Suppressor macrophage (primary cell): ENCODE measurements around the gene ADAT3.
A peak's percentile ranks its signal among the peaks of the same experiment; 100 is the strongest.

Experiments
- DNase-seq, 4 experiments: peaks; one replicate each; pipeline ENCODE4 v3.0.0-alpha.2; 2020 to 2022
- total RNA-seq, 17 experiments: gene quantifications; one replicate each; lab custom pipeline; 2026; ENCODE audit warnings: mixed read lengths in 6 of 17, inconsistent platforms in 3 of 17; lab: John Stamatoyannopoulos, UW

The ADAT3 gene
- total RNA-seq = 0.17 to 4.8 (median 1.5) reads per million in 17 experiments

DNA sequence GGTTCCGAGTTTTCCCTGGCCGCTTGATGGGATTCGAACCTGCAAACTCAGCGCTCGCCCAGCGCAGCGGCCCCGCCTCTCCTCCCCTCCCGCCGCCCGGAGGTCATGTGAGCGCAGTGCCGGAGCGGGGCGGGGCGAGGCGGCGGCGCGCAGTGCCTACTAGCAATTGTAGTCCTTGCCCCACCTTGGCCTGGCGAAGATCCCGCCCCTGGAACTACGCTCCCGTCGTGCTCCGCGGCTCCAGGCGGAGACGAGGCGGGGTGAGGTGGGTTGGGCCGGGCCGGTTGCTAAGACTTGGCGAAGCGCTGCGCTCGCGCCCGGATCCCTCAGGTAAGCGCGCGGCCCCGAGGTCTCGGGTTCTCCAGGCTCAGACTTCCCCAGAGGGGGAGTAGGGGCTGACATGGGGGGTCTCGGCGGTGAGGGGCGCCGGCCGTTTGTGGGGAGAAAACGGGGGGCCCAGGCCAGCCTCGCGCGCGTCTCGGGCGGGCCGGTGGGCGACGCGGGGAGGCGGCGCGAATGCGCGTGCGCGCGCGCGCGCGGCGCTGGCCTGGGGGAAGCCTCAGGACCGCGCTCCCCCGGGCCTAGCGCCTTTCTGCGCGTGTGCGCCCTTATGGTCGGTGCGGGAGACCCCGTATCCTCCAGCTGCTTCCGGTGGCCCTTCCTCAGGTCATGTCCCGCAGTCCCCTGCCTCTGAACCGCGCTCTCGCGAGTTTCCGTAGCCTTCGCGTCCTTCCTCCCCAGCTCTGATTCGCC, at the start of gene ADAT3, which contains the start of gene SCAMP4:
TSS of gene ADAT3 (plus strand) at position 290 of the 753 bp plus-strand sequence. CDS start 6,649 bp downstream, outside the sequence.
TSS of gene SCAMP4 (plus strand) at position 290 of the 753 bp plus-strand sequence. CDS start 9,621 bp downstream, outside the sequence.
- peak; percentile 97 to 100 (median 99) for DNase-seq

DNA sequence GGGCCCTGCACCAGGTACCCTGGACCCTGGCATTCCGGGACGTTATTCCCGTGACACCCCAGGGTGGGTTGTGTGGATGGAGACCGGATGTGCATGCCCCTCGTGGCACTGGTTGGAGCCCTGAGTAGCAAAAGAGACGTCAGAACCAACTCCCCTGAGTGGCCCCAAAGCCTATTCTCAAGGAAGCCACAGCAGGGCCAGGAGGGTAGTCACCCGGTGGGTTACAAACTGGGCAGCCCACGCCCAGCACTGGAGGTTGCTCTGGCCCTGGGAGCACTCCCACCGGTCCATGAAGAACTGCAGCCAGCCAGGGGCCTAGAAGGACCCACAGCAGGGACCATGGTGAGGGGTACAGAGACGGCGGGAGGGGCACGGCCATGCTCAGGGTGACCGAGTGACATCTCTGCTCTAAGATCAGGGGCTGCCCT, 49.4 kb upstream of the ADAT3 start:
- DNase-seq = peak; percentile 51 to 77 (median 71)

DNA sequence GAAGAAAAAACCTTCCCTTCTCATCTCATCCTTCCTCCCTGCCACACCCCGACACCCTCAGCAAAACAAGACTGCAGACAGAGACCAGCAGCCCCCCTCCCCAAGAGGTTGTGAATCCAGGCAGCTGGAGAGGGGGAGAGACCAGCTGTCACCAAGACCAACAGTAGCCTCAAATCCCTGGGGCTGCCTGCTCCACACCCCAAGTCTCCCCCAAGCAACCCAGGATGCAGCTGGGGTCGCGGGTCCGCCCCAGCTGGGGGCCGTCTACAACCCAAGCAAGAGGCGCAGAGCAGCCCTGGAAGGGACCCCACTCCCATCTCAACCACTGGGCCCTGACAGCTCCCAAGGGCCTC, 48.9 kb upstream of the ADAT3 start:
- peak in 1 of 4 experiments; percentile 32 for DNase-seq

DNA sequence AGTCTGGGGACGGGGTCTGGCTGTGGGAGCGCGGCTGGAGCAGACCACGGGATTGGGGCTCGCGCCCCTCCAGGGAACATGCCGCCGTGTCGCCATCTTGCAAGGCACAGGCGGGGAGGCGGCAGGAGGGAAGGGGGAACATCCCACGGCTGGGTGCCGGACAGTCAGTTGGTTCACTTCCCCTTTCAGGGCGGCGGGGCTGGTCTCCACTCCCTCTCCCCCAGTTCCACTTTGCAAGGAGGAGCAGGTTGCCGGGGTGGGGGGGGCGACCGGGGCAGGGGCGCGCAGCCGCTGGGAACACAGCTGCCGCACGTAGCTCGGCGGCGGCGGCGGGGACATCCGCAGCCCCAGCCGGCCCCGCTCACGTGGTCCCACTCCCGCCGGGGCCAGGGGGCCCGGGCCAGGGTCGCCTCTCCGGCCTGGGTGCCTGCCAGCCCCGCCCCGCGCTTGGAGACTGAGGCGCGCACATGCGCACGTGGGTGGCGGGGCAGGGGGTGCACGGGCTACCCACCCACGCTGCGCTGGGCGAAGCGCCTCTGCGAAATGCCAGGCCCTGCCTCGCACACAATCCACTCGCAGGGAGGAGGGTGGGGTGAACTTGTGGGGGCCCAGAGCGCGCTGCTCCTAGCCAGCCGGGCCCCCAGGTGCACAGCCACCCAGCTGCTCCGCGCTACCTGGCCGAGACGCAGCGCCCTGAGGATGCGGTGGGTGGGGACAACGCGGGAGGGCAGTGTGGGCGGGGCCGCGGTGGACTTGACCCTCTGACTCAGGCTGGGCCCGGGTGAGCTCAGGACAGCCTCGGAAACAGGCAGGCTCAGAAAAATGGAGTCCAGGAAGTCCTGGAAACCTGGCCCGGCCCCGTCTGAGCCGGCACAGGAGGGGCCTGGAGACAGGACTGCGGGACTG, 48.2 kb upstream of the ADAT3 start:
- peak; percentile 92 to 96 (median 96) for DNase-seq

DNA sequence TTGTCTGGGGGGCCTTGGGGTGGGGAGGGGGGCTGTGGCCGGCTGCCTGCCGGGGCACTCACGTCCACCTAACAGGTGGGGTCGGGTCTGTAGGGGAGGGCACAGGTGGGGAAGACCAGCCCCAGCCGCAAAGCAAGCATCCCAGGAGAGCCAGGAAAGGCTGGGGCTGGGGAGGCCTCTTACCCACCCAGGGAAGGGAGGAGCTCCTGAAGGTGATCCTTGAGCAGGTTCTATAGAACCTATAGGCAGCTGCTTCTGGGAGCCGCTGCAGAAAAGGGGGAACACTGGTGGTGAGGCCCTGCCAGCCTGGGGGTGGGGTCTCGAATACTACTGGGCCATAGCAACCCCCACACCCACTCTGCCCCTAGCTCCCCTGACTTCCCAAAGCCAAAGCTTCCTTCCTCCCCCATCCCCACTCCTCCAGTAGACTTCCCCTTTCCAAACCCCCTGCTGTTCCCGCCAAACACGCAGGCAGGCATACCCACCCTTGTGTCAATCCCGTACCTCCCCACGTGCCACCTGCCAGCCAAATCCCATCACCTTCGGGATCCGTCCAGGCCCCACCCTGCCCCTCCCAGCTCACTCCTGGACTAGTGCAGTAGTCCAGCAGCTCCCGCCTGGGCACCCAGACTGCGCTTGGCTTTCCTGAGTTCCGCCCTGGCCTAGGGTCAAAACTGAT, 47.4 kb upstream of the ADAT3 start:
- peak; percentile 60 to 79 (median 75) for DNase-seq

DNA sequence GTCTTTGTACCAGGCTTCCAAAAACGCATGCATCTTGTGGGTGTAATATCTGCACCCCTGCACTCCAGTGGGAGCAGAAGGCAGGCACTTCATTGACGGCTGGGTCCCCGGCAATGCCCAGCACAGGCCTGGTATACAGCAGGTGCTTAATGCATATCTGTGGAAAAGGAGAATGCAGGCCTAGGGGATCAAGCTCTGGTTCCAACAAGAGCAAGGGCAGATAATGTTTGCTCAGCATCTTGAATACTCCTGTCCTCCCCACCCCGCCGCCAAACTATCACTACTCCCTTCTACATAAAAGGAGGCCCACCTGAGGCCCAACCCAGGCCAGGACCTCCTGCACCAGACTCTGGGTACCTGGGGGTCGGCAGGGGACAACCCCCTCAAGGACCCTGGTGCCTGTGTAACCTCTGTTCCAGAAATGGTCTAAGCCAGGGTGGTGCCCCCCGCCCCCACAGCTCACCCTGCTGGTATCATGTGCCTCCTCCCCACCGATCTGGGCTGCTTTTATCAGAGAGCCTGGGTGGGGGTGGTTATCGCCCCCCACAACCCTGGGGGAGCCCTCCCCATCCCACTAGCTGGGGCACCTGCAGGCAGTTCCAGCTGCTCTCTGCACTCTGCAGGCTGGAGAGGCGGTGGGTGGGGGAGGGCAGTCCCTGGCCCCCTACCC, 46.7 kb upstream of the ADAT3 start:
- DNase-seq = no peak

DNA sequence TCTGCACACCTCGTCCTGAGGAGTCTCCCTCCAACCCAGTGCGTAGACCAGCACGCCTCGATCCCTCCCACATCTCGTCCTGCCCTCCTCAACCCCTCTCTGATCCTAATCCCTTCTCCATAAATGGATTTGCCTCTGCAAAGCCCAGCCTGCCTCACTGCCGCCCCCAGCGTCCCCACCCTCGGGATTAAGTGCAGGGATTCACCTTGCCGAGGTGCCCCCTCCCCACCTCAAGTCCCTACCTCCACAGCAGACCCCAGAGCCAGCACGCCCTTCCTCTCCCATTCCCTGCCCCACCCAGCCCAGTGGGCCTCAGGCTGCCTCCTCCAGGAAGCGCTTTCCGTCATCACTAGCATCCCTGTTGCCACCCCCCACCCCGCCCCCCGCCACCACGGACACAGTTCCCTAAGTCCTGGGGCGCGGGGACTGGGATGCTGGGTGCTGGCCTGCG, 45.8 kb upstream of the ADAT3 start:
- no peak for DNase-seq

DNA sequence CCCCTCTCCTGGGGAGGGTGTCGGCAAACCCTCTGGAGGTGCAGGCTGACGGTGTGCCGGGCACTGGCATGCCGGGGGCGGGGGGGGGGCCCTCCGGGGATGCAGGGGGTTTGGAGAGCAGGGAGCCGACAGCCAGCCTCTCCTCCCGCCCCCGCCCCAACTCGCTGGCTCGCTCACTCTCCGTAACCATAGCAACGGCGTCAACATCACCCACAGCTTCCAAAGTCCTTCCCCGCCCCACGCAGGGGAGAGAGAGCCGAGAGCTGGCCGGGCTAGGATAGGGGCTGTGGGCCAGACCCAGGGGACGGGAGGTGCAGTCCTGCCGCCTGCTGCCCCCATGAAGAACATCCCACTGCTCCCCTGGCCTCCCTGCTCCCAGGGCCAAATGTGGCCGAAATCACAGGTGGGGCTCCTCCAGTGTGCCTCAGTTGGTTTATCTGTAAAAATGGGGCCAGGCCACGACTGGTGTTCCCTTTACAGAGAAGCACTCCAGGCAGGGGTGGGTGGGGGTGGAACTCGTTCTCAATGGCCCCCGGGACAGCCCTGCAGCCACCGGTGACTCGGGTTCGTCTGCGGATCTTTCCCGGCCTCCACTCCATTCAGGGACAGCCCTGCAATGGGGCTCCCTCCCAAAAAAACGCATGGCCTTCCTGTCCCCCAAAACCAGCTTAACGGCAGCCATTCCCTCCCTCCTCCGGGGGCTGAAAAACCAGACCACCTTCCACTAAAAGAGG, 45.0 kb upstream of the ADAT3 start:
- DNase-seq = peak; percentile 61 to 83 (median 79)

DNA sequence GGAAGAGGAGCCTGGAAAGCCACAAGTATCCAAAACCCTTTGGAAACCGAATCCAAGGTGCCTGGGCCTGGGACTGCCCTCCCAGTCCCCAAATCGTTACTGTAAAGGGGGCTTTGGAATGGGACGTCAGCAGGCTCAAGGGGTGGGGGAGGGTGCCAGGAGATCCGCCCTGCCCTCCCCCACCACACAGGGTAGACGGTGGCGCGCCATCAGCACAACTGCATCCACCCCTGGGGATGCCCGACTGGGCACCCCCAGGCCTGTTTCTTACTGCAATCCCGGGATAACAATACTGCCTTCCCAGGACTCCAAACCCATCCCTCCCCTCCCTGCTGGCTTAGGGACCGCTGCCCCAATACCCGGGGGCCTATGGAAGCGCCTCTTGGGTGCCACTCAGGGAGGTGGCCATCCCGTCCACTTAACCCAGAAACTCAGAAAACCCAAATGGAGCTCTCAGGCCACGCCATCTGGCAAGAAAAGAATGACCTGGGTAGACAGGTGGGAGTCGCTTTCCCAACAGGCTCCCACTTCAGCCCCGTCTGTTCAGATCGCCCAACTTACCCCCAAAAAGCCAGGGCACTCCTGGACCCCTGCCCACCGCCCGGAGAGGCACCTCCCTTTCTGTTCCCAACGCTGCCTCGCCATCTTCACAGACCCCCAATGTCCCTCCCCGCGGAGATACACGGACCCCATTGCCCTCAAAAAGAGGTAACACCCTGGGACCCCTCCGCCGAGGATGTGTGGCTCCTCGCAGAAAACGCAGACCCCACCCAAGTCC, 44.2 kb upstream of the ADAT3 start:
- DNase-seq = no peak

DNA sequence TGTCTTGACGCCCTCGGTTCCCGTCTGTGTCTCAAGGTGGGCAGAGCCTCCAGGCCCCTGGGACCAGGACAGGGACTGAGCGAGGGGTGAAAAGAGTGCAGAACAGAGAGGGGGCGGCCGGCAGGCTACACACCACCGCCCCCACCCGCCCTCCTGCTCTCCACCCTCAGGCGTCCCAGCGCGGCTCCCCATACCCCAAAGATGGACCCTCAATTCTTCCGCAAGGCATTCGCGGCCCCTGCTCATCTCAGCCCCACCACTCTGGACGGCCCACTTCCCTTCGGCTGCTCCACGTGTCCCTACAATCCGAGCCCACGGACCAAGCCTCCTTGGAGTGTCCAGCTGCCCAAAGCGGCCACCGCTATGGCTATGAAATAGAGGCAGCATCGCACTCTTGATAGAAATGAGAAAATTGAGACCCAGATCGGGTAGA, 43.6 kb upstream of the ADAT3 start:
- DNase-seq = peak in 3 of 4 experiments; percentile 35 to 52 (median 39)

DNA sequence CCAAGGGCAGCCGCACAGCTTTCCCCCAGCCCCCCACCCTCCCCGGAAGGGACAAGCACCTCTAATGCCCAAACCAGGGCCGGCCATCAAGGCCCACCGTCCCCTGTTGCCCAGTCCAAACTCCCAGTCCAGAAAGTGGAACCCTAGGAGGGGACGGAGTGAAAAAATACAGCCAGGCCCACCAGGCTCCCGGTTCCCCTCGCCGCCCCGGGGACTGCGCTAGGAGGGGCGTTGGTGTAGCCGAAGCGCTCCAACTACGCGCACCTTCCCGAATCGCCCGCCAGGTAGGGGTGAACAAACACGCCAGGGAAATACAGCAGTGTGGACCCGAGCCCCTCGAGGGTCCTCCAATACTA, 43.2 kb upstream of the ADAT3 start:
- DNase-seq = no peak

DNA sequence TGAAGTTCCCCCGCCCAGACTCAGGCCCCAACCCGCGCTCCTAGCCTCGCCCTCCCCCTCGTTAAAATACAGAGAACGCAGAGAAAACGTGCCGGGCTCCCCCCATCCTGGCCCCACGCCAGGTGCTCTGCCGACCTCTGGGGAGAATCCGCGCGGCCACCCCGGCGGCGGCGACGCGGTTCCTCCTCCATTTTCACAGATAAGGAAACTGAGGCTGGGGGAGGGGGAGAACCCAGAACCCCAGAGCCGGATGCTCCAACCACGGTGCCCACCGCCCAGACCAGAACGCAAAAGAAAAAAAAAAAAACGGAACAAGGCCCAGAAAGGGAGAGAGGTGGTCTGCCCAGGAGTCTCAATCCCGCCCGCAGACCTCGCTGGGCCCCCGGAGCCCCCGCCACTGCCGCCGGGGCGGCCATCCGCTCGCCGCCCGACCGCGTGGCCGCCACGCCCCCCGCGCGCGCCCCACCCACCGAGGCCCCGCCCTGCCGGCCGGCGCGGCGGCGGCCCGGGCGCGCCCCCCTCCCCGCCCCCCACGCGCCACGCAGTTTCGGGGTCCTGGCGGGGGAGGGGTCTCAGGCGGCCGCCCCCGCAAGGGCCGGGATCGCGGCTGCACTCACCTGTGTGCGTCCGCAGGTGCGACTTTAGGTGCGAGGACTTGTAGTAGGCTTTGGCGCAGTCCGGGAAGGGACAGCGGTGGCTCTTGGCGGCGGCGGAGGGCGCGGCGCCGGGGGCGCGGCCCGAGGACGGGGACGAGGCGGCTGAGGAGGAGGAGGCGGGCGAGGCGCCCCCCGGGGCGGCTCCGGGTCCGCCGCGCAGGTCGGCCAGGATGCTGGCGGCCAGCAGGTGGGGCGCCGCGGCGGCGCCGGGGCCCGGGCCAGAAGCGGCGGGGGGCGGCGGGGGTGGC, 42.5 kb upstream of the ADAT3 start:
- peak; percentile 45 to 83 (median 64) for DNase-seq

DNA sequence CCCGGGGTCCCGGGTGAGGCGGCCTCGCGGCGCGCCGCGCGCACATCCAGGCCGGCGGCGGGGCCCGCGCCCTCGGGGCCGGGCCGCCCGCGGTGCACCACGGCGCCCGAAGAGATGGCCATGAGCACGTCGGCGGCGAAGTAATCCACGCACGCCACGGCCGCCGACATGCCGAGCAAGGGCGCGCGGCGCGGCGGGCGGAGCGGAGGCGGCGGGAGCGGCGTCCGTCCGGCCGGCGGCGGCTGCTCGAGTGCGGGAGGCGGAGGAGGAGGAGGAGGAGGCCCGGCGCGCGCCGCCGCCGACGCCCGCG, 41.9 kb upstream of the ADAT3 start, which contains the start of gene KLF16:
TSS of gene KLF16 (minus strand) at position 252 of the 310 bp plus-strand sequence. CDS start at position 170, 82 bp downstream.
- no peak for DNase-seq

DNA sequence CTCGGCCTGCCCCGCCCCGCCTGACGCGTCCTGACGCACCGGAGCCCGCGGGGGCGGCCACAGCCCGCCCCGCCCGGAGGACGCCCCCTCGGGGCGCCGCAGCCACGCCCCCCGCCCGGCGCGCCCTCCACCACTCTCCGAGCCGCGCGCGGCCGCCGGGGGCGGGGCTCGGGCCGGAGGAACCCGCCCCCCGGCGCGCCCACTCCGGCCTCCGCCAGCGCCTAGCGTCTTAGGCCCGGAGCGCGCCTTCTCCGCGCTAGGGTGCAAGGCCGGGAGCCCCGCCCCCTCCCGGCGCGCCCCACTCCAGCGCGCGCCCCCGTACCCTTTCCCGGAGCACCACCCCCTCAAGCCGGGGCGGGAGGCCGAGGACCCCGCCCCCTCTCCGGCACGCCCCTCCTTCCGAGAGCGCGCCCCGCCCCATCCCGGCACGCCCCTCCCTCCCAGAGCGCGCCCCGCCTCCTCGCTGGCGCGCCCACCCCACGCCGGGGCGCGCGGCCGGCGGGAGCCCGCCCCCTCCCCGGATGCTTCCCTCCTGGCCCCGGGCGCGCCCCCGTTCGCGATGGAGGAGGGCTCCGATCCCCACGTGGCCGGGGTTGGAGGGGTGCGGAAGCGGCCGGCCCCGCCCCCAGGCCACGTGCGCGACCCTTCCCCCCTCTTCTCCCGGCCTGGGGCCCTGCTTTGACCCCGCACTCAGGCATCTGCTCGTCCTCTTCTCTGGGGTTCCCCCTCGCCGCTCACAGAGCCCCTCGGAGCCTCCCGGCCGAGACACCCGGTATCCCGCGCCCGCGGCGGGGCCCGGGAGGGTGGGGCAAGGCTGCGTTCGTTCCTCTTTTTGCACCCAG, 41.3 kb upstream of the ADAT3 start:
- DNase-seq = peak; percentile 97 to 99 (median 98)

DNA sequence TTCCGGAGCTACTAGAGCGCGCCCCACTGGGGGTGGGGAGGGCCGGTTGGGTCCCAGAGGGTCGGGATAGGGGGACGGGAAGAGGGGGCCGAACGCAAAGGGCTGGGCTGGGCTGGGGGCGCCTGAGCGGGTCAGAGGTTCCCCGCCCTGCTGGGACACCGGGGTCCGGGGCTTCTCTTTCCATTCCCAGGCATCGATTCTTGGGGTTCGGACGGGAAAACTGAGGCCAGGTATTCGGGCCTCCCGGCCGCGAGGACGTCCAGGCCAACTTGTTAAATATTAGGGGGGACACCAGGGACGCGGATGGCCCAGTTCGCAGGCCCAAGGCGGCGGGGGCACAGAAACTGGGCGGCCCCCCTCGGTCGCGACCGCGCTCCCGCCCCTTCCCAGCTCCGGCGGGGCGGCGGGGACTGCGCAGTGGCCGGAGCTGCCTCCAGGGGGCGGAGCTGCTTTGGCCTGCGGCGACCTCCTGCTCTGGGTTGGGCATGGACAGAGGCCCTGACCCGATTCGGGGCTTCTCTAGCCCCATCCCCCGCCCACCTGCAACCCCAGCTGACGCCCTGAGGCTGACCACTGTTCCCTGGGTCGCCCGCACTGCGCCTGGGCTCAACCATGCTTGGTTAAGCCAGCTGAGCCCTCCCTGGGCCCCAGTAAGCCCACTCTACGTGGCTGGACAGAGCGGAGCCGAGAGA, 40.6 kb upstream of the ADAT3 start:
- DNase-seq = peak; percentile 84 to 93 (median 88)

DNA sequence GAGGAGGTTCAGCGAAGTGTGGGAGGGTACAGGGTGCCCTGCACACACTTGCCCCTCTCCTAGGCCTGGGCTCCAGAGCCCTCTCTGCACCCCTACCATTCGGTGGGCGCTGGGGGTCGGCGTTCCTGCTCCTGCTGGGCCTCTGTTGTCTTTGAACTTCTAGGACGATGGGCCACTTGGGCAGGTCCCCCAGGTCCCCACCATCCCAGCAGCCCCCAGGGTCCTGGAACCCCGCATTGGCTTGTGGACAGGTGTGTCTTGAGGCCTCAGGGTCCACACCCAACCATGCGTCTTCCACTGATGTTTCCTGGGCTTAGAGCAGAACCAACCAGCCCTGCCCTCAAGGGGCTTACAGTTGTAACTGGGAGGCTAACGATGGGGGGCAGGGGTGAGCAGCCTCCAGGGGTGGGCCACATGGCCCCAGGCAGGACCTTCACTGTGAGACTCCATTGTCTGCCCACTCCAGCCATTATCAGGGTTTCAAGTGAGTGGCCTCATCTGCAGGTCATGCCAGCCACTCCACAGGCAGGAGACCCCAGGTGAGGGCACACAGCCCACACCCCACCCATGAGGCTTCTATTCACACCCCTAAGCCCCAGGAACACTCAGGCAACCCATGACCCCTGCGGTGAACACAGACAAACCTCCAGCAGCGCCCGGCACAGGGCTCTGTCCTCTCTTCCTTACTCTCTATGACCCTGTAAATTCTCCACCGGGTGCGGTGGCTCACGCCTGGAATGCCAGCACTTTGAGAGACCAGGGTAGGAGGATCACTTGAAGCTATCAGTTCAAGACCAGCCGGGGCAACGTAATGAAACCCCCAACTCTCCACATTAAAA, 39.8 kb upstream of the ADAT3 start:
- no peak for DNase-seq
